ENCODE results near the gene ZER1.
"Not testable (repeated sequence)": the region's sequence is repeated elsewhere in the genome, so short reads cannot be mapped to it uniquely, and the experiment has no call there.

Gene ZER1

GRCh38 chr9:128715436-128715750, 56.3 kb downstream of the ZER1 start:
- no peak for DNase-seq (ENCODE audit: low read depth in 2 of 2)

GRCh38 chr9:128714586-128715435, 56.9 kb downstream of the ZER1 start:
- no peak for DNase-seq (ENCODE audit: low read depth in 2 of 2)

DNA sequence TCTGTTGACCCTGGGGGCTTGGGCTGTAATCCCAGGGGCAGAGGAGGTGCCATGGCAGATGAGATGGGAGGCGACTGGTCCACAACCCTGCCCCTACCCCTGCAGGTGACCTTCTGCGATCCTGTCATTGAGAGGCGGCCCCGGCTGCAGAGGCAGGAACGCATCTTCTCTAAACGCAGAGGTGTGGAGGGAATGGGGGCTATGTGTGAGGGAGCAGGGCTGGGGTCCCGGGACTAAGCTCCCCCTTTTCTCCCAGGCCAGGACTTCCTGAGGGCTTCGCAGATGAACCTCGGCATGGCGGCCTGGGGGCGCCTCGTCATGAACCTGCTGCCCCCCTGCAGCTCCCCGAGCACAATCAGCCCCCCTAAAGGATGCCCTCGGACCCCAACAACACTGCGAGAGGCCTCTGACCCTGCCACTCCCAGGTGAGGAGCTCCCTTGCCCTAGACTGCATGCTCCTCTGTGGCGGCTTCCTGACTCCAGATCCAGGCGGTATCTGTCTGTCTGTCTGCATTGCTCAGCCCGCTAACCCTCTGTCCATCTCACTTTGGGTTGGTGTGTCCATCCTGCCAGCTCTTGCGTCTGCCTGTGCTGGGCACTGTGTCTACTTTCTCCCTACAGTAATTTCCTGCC, 57.7 kb downstream of the ZER1 start:
- DNase-seq (ENCODE audit: low read depth in 2 of 2) = no peak

GRCh38 chr9:128713411-128713780, 58.3 kb downstream of the ZER1 start:
- DNase-seq (ENCODE audit: low read depth in 2 of 2) = no peak

GRCh38 chr9:128712451-128713410, 59.0 kb downstream of the ZER1 start:
- no peak for DNase-seq (ENCODE audit: low read depth in 2 of 2)

- no peak for DNase-seq (ENCODE audit: low read depth in 2 of 2)
Observed at GRCh38 chr9:128707446-128707845, 64.3 kb downstream of the ZER1 start.

DNA sequence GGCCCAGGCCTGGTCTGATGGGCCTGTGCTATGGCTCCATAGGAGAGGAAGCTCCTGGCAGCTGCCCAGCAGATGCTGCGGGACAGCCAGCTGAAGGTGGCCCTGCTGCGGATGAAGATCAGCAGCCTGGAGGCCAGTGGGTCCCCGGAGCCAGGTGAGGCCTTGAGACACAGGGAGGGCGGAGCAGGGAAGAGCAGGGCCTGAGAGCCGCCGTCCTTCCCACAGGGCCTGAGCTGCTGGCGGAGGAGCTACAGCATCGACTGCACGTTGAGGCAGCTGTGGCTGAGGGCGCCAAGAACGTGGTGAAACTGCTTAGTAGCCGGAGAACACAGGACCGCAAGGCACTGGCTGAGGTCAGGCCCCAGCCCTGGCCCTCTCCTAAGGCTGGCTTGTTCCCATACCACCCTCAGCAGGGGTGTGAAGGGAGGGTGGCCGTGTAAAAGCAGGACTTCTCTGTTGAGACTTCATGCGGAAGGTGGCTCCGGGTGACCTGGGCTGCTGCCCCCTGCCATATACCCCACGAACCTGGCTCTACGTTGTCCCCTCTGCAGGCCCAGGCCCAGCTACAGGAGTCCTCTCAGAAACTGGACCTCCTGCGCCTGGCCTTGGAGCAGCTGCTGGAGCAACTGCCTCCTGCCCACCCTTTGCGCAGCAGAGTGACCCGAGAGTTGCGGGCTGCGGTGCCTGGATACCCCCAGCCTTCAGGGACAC, 64.9 kb downstream of the ZER1 start:
- DNase-seq (ENCODE audit: low read depth in 2 of 2) = no peak

GRCh38 chr9:128706045-128706444, 65.7 kb downstream of the ZER1 start:
- no peak for DNase-seq (ENCODE audit: low read depth in 2 of 2)

GRCh38 chr9:128705051-128705965, 66.4 kb downstream of the ZER1 start:
- no peak for DNase-seq (ENCODE audit: low read depth in 2 of 2)

GRCh38 chr9:128704356-128704670, 67.4 kb downstream of the ZER1 start:
- DNase-seq (ENCODE audit: low read depth in 2 of 2) = no peak

GRCh38 chr9:128703616-128704355, 67.9 kb downstream of the ZER1 start:
- no peak for DNase-seq (ENCODE audit: low read depth in 2 of 2)

GRCh38 chr9:128702949-128703615, 68.6 kb downstream of the ZER1 start:
- DNase-seq (ENCODE audit: low read depth in 2 of 2) = no peak

GRCh38 chr9:128702445-128702948, 69.2 kb downstream of the ZER1 start, which contains the start of gene PKN3:
Gene PKN3 (plus strand): TSS chr9:128702503. CDS start chr9:128702916, 413 bp downstream.
- DNase-seq (ENCODE audit: low read depth in 2 of 2) = peak; percentile 58 to 66

GRCh38 chr9:128701227-128701854, 70.4 kb downstream of the ZER1 start:
- DNase-seq (ENCODE audit: low read depth in 2 of 2) = no peak

- DNase-seq (ENCODE audit: low read depth in 2 of 2) = not testable (repeated sequence)
Observed at GRCh38 chr9:128699096-128699795, 72.5 kb downstream of the ZER1 start.

GRCh38 chr9:128696923-128697707, 74.6 kb downstream of the ZER1 start:
- no peak for DNase-seq (ENCODE audit: low read depth in 2 of 2)

DNA sequence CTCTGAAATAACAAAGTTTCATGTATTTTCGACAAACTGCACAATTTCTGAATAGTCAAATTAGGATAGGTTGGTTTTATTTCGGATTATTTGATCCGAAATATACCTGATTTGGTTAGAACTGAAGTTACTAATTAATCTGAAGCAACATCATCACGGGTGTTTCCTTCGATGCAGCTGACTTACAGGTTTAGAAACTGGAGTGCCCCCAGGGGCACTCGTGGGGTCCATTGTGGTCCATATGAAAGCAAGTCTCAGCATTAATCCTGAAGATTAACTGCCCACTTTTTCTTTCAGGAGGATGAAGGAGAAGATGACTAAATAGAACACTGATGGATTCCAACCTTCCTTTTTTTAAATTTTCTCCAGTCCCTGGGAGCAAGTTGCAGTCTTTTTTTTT, 77.4 kb downstream of the ZER1 start:
- no peak for DNase-seq (ENCODE audit: low read depth in 2 of 2)
